Thymus (tissue), 11 donors: ENCODE results near the gene RXRA. TPM values are rescaled to one million over a fixed set of nuclear protein-coding genes. Genes with fewer than 3 reads are reported as not detected.

Source experiments
- DNase-seq, 9 donors: peaks; one replicate each; pipeline ENCODE4 v3.0.0-alpha.2; 2013; ENCODE audit warnings: low spot score in 9 of 9, low read depth in 6 of 9, missing footprints in 1 of 9
- H3K27ac ChIP-seq, 2 donors: one replicate each; pipeline ENCODE4 v1.5.1; 2013; ENCODE audit warnings: control low read depth in 1 of 2, low read depth in 1 of 2, low read length in 1 of 2, mild to moderate bottlenecking in 1 of 2, moderate library complexity in 1 of 2
- H3K27me3 ChIP-seq, 2 donors: one replicate each; pipeline ENCODE4 v1.5.1; 2013; ENCODE audit warnings: low read length in 1 of 2; ENCODE audit not compliant: control insufficient read depth in 2 of 2, insufficient read depth in 1 of 2
- H3K36me3 ChIP-seq, 2 donors: one replicate each; pipeline ENCODE4 v1.5.1; 2013; ENCODE audit warnings: low read length in 1 of 2, mild to moderate bottlenecking in 1 of 2, moderate library complexity in 1 of 2; ENCODE audit not compliant: control insufficient read depth in 2 of 2, insufficient read depth in 2 of 2
- H3K4me1 ChIP-seq, 2 donors: one replicate each; pipeline ENCODE4 v1.5.1; 2013; ENCODE audit warnings: low read length in 2 of 2; ENCODE audit not compliant: control insufficient read depth in 2 of 2, insufficient read depth in 2 of 2
- H3K4me3 ChIP-seq, 2 donors: one replicate each; pipeline ENCODE4 v1.5.1; 2013; ENCODE audit warnings: low read length in 2 of 2, control low read depth in 1 of 2, mild to moderate bottlenecking in 1 of 2
- H3K9me3 ChIP-seq, 2 donors: one replicate each; pipeline ENCODE4 v1.5.1; 2013; ENCODE audit warnings: low read length in 1 of 2, mild to moderate bottlenecking in 1 of 2; ENCODE audit not compliant: control insufficient read depth in 2 of 2, insufficient read depth in 1 of 2
- WGBS: extraction: QIAGEN DNeasy Blood & Tissue Kit; methylation state at CpG from one replicate; pipeline ENCODE4 v1.1.7; 2013; 5-methylcytosine and 5-hydroxymethylcytosine counted together
- polyA plus RNA-seq: library from polyadenylated mRNA; stranded (reverse); fragments of 200-250 nt; gene quantifications from one replicate; pipeline ENCODE4 v1.2.3, GENCODE V29; 2013
- total RNA-seq: library from RNA; stranded (reverse); fragments of 120-200 nt; gene quantifications from one replicate; pipeline ENCODE4 v1.2.4, GENCODE V29; 2013
- donor health status: healthy.

The RXRA gene
- total and polyA plus RNA-seq, 2 donors = 7.0 to 20.4 TPM

- Histone ChIP-seq H3K9me3 (no peaks in the 10 kb centered on the region), H3K4me1 (peaks cover 0 to 3% of the 10 kb centered on the region in 2 donors), H3K27me3 (peaks cover 0 to 3% of the 10 kb centered on the region in 2 donors), H3K27ac (no peak overlapping the region), H3K4me3 (no peak overlapping the region), H3K36me3 (no peaks in the 10 kb centered on the region)
- 75% methylated on average over 16 of the region's 16 CpGs for WGBS
- no peak for DNase-seq
Observed at GRCh38 chr9:134486596-134486995, 160.3 kb downstream of the RXRA start.

Other genes starting within 250 kb of the RXRA start
- 18.6 TPM for gene WDR5, start 190.4 kb upstream of the RXRA start, total RNA-seq
- 25.9 TPM for gene WDR5, start 190.4 kb upstream of the RXRA start, polyA plus RNA-seq
- 127 TPM for gene RNU6ATAC, start 161.9 kb upstream of the RXRA start, total RNA-seq
- not detected for gene RNU6ATAC, start 161.9 kb upstream of the RXRA start, polyA plus RNA-seq